DOHH2 (cell line): ENCODE data around the gene ARHGAP20.

Experiments
- EZH2phosphoT487 ChIP-seq: fragments of 200-600 bp; sonication (generic); IDR thresholded peaks from 2 replicates; pipeline ENCODE4 v1.6.1; 2017; ENCODE audit warnings: borderline replicate concordance, mild to moderate bottlenecking, antibody characterized with exemption, low read length, moderate library complexity, mixed read lengths
- TF ChIP-seq, protein P1 (sequence below): fragments of 200-600 bp; sonication (generic); IDR thresholded peaks from one replicate; pipeline ENCODE4 v1.5.1; 2014; ENCODE audit warnings: antibody characterized with exemption, mild to moderate bottlenecking, low read depth, low read length; ENCODE audit not compliant: poor library complexity, severe bottlenecking

- TF ChIP-seq, protein P1, sequence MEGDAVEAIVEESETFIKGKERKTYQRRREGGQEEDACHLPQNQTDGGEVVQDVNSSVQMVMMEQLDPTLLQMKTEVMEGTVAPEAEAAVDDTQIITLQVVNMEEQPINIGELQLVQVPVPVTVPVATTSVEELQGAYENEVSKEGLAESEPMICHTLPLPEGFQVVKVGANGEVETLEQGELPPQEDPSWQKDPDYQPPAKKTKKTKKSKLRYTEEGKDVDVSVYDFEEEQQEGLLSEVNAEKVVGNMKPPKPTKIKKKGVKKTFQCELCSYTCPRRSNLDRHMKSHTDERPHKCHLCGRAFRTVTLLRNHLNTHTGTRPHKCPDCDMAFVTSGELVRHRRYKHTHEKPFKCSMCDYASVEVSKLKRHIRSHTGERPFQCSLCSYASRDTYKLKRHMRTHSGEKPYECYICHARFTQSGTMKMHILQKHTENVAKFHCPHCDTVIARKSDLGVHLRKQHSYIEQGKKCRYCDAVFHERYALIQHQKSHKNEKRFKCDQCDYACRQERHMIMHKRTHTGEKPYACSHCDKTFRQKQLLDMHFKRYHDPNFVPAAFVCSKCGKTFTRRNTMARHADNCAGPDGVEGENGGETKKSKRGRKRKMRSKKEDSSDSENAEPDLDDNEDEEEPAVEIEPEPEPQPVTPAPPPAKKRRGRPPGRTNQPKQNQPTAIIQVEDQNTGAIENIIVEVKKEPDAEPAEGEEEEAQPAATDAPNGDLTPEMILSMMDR, result no peak
- no peak for TF ChIP-seq EZH2phosphoT487
Measured at GRCh38 chr11:110580571-110580970, 131.7 kb downstream of the ARHGAP20 start.
